AG20443 (cell line): ENCODE data around the gene TBX1.
A peak's percentile ranks its signal among the peaks of the same experiment; 100 is the strongest.

Source experiments
- DNase-seq: peaks from one replicate; pipeline ENCODE4 v3.0.0; 2012; ENCODE audit warnings: low spot score, mixed read lengths

The TBX1 gene

DNA sequence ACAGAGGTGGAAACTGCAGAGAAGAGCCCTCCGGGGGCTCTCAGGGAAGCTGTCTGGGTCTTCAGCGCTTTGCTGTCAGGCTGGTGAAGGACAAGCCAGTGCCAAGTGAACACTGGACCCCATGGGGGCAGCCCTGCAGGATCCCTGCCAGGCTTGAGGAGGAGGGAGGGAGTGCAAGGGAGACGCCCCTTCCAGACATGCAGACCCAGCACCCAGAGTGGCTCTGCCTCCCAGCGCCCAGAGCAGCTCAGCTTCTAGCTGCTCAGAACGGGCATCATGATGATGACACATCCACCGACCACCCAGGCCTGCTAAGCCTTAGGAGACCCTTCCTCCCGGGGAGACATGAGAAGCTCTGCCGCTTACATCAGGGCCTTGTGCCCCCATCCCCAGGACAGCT lies 39.7 kb downstream of the TBX1 start:
- DNase-seq = no peak

- no peak for DNase-seq
Observed at GRCh38 chr22:19800761-19801244, 40.2 kb downstream of the TBX1 start.

DNA sequence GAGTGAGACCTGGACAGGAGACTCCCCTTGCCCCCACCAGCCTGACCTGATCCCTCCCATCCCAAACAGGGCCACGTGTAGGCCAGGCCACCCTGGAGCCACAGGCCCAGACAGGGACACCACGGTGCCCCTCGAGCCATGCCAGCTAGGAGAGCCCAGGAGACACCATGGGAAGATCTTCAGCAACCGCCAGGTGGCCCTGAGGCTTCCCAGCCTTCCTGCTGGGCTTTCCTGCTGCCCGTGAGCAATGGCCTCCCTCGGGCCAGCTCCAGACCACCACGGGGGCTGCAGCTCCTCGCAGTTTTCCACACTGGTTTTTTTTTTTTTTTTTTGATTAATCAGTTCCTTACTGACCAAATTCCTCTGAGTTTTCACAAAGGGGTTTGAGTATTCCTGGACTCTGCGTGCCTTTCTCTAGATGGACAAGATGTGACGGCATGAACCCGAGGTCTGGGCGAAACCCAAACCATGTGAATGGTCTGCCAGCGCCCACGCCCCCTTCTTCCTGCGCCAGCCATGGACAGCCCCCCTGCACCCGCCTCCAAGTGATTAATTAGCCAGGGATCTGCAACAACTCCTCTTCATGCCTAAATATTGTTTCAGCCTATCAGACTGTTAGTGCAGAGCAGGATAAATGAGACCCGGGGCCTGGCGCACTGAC lies 40.9 kb downstream of the TBX1 start:
- peak; percentile 79 for DNase-seq

GRCh38 chr22:19802001-19802893 lies 41.7 kb downstream of the TBX1 start:
- no peak for DNase-seq

DNA sequence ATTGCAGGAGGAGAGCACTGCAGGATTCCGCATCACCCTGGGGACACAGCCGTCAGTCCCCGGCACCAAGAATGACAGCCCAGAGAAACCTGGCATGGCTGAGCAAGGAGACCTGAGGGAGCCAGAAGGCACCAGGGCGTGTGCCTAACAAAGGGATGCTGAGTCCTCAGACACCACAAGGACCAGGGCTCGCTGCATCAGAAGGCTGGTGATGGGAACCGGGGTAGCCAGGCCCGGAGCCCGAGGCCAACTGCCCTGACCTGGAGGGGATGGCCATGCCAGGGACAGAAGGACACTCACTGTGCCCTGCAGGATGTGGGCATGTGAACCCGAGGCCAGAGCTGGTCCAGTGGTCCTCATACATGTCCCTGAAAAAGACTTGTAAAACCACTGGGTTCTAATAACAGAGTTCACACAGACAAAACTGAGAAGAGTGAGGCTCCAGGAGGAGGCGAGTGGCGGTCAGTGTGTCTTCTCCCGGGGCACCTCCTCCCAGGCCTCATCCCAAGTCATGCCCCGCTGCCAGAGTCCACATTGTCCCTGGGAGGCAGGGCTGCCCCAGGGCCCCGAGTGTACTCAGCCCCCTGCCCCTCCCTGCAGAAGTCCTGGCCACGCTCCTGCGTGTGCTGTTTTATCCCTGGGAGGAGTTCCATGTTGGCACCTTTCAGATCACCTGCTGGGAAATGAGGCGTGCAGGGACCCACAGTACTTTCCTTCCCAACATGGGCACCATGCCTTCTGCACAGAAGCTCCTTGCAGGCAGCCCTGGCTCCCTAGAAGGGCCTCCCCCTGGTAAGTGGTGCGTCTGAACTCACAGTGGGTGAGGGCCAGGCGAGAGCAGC lies 42.5 kb downstream of the TBX1 start:
- DNase-seq = no peak

- DNase-seq = no peak
Observed at GRCh38 chr22:19803736-19804267, 43.2 kb downstream of the TBX1 start.

GRCh38 chr22:19805821-19806212 lies 45.2 kb downstream of the TBX1 start:
- no peak for DNase-seq

DNA sequence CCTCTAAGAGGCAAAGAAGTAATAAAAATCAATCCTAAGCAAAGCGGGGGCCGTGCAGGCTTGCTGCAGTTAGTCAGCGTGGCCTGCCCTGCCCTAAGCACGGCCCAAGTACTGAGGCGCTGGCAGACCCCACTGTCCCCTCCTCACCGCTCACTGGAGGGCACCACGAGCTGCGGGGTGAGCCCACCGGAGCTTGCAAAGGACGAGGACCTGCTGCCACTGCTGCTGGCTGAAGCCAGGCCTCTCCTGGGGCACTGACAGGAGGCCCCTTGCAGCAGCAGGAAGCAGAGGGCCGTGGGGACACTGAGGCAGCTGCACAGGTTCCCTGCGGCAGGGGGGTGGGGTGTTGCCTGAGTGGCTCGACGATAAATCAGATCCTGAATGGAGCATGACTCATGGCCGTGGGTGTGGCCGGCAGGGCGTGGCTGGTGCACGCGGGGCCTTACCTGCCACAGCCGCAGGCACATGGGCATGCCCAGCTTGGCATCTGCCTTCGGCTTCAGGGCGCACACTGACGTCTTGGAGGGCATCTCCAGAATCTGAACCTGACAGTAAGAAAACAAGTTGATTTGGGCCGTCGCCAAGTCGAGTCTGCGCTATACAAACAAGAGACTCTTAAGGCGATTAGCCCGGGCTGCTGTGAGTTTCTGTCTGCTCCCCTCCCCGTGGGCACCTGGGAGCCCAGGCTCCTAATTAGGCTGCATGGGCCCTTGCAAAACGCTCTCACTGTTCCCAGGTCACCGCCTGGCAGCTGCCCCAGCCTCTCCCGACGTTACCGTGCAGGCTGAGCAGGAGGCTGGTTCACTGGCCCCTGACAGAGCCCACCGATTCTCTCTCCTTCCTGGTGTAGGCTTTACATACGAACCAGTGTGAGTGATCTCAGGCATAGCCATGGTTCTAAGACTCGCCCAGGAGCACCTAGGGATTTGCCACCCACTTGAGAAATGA lies 45.9 kb downstream of the TBX1 start:
- DNase-seq = no peak

DNA sequence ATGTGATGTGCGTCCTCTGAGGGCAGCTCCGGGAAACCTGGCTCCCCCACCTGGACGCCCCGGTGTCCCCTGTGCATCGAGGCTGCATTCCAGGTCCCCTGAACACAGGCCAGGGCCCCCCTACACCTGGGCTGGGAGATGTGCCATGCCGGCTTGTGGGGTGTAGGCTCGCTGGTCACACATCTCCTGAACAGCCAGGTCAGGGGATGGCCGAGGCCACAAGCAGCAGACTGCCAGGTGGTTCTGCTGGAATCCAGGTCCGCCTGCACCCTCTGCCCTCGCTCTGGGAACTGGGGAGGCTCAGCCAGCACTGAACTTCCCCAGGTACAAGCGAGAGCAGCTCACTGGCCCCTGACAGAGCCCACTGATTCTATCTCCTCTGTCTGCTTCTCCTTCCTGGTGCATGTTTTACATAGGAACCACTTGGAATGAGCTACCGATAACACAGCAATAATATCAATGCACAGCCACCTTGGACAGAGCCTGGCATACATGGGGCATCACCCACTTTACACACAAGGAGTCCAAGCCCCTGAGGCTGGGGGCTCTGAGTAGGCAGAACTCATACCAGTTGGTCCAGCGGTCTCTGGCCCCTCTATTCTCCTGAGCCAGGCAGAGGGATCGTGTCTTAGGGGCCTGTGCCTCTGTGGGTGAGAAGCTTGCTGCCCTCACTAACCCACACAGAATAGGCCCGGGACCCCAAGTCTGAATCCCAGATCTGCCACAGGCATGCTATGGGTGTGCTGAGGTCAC lies 46.8 kb downstream of the TBX1 start:
- DNase-seq = no peak

- DNase-seq = no peak
Observed at GRCh38 chr22:19807914-19808872, 47.6 kb downstream of the TBX1 start.

- DNase-seq = no peak
Observed at GRCh38 chr22:19808873-19809478, 48.4 kb downstream of the TBX1 start.

DNA sequence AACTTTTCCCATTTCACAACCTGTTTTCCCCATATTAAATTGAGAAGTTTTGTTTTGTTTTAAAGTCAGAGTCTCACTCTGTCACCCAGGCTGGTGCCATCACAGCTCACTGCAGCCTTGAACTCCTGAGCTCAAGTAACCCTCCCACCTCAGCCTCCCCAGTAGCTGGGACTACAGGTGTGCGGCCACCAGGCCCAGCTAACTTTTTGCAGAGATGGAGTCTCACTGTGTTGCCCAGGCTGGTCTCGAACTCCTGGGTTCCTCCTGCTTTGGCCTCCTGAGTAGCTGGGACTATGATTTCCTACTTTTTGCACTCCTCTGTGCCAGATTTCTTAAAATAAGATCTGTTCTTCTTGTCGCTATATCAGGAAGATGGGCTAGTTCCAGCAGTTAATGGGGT lies 49.2 kb downstream of the TBX1 start:
- DNase-seq = no peak

DNA sequence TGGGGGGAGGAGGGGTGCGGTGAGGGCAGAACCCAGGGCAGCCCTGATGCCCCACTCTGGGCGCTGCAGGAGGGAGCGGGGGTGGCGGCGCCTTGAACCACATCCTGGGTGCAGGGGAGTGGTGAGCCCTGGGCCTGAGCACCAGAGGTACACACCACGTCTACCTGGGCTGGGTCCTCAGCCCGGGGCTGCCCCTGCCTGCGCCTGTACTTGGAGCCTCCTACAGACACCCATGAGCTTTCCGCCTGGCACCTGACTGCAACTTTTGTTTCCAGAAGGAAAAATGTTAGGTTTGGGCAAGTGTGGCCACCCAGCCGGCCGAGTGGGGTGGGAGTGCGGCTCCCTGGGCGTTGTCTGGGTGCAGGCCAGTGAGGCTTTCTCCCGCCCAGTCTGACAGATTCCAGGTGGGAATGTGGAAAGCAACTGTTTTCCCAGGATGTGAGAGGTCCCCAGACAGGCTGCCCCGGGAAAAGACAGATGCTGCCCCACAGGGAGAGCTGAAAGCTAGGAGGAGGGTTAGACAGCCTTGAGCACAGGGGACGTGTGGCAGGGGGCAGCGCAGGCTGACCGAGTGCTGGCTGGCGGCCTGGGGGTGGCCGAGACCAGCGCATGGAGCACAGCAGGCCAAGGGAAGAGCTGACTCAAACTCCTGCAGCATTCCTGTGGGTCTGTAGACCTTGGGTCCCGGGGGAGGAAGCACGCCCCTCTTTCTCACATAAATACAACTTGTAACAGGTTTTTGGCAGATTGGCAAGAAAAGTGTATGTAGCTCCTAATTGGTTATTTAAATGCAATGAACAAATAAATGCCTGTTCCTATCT lies 50.0 kb downstream of the TBX1 start:
- peak; percentile 61 for DNase-seq

GRCh38 chr22:19811211-19811621 lies 50.6 kb downstream of the TBX1 start:
- DNase-seq = no peak

DNA sequence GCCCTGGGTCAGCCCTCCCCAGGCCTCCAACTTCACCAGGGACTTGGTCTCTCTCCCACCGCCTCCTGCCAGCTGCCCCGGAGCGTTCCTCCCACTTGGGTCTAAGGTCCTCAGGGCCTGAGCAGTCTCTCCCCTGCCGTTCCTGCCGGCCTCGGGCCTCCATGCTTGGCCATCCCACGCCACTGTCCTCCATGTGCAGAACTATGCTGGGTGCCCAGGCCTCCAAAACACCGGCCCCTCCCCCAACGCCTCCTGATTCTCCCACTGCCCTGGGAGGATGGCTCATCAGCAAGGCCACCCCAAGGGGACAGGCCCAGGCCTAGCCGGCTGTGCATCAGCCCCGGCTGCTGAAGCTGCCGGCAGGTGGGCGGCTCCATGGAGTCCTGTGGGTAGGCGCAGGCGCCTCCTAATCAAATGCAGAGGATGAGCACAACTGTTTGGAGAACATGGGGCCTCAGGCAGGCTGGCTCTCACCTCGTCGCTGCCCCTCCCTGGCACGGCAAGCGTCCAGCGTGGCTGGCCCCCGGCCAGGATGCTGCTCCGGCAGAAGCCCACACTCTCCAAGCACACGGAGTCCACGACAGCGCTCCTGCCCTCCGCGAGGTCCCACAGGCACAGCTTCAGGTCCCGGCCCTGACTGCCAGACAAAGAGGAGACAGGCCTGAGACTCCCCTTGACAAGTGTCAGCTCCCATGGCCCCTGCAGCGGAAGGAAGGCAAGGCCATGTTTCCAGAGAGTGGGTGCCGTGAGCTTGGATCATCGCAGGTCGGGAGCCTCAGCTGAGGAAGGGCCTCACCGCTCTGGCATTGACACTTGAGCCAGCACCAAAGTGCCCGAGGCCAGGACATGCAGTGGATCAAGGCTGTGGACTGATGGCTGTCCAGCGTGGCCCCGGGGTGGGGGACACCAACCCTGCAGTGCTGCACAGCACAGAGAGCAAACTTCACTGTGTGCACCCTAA lies 51.5 kb downstream of the TBX1 start:
- no peak for DNase-seq

GRCh38 chr22:19812910-19813309 lies 52.3 kb downstream of the TBX1 start:
- no peak for DNase-seq

DNA sequence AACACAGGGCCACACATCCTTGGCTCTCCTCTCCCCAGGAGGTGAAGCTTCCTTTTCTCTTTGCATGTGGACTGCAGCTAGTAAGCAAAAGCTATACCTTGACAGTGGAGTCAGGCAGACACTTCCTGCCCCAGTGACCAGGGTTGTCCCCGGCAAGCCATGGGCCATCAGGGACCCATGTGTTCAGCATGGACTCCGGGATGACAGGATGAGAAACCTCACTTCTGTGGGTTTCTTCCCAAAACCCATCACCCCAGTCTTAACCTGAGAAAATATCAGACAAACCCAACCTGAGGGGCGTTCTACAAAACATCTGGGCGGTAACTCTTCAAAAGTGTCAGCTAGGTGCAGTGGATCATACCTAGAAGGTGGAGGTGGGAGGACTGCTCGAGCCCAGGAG lies 53.9 kb downstream of the TBX1 start:
- DNase-seq = no peak
